HG02610 (cell line): ENCODE results near the gene PTPRN2.

ENCODE experiments used
- ATAC-seq: cut with Tn5 transposase; IDR thresholded peaks from one replicate; pipeline ENCODE4 v1.9.1; 2021; ENCODE audit warnings: mild to moderate bottlenecking, moderate library complexity; ENCODE audit not compliant: unreplicated experiment

Gene PTPRN2

DNA sequence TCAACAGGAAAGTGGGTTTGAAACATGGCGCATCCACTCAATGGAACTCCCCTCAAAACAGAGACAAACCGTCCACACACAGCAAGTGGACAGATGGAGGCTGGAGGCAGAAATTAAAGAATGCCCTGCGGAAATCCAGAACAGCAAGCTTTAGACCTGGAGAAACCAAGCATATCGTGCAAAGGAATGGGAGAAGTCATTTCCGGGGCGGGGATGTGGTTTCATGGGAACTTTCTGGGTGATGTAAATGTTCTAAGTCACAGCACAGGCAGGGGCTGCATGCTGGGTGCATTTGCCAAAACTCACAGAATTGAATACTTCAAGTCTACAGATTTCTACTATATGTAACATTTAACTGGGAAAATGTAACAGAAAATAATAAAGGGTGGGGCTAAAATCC is 213.0 kb downstream of the PTPRN2 start:
- ATAC-seq, result no peak

DNA sequence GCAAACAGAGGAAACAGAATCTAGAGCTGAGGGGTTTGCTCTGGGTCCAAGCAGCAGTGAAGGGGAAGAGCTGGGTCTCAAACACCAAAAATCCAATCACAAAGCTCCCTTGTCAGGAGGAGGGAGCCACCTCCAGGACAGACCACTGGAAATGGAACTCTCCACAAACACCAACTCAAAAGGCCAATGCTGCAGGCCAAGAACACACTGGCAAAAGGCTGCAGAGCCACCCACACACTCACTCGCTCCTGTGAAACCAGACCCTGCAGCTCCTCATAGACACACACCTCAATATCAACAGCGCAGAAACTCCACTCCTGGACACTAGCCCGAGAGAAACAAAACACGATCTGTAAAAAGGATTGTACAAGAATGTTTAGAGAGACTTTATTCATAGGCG is 213.5 kb downstream of the PTPRN2 start:
- no peak for ATAC-seq

DNA sequence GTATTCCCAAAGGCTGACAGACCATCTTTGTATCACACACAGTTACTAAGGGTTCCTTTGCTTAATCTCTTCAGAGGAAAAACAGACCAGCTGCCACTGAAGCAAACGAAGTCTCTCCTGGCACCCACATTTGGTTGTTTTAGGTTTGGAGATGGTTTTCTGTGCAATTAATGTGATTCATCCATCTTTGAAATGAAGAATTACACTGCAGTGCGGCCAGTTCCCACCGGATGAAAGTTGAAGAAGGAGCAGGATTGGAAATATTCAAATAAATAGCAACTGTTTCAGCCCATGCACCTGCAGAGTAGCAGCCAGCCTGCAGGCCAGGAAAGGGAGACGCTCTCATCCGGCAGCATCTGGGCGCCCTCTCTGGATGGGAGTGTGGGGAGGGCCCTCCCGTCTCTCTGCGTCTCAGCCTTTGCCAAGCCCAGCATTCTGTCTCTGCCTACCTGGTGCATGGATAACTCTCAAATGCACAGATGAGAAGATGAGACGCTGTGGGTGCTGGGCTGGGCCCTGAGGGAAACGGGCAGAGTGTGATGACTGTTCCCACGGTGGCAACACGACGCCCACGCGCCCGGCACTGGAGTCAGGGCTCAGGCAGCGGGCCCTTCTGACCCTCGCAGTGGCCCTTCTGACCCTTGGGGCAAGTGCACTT is 214.0 kb downstream of the PTPRN2 start:
- ATAC-seq, result no peak

DNA sequence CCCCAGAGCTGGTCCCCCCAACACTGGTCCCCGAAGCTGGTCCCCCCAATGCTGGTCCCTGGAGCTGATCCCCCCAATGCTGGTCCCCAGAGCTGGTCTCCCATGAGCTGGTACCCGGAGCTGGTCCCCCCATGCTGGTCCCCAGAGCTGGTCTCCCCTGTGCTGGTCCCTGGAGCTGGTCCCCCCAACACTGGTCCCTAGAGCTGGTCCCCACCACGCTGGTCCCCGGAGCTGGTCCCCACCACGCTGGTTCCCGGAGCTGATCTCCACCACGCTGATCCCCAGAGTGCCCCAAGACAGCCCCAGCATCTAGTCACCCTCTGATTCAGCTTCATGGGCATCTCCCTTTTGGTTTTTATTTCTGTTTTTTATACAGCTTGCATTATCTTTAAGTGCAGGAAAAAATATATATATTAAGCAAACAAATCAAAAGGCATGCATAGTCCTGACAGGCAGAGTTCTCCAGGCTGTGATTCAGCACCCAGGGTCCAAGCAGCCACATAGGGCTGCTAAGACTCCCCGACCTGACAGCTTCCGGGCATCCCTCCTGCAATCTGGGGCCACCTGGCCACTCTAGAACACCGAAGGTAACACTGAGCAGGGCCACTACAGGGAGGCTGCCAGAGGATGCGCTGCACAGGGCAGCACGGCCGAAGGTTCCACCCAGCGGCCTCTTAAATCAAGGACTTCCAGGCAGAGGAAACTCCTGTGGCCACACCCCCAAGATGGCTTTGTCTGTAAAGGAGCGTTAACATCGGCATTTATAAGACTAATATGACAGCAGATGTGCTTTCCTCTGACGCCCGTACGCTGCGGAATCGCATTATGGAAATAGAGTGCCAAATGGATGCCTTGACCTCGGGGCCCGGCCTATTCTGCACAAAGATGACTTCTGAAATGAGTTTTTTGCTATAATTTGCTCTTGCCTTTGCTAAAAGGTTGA is 215.0 kb downstream of the PTPRN2 start:
- no peak for ATAC-seq

DNA sequence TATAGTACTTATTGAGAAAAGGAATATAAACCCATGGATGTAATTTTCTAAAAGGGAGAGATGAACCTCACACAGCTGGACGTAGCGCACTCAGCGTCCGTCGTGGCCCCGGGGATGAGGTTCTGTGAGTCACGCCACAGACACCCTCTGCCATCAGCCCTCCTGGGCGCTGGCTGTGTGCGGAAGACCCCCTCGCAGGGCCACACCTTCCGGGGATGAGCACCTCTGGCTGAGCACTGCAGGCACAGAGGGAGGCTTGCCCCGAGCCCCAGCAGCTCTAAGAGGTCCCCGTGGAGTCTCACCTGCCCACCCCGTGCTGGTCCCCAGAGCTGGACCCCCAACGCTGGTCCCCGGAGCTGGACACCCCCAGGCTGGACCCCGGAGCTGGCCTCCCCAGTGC is 215.8 kb downstream of the PTPRN2 start:
- no peak for ATAC-seq

DNA sequence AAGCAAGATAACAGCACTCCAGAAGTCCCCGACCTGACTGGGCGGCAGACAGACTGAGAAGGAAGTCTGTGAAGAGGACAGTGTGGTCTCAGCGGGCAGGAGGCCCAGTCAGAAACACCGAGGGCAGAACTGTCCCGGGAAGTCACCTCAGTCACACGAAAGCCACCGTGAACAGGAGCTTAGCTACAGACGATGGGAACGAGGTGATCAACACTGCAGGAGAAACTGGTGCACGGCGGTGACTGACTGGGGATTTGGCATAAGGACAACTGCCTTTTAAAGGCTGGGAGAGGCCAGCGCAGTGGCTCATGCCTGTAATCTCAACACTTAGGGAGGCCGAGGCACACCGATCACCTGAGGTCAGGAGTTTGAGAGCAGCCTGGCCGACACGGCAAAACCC is 217.8 kb downstream of the PTPRN2 start:
- no peak for ATAC-seq

DNA sequence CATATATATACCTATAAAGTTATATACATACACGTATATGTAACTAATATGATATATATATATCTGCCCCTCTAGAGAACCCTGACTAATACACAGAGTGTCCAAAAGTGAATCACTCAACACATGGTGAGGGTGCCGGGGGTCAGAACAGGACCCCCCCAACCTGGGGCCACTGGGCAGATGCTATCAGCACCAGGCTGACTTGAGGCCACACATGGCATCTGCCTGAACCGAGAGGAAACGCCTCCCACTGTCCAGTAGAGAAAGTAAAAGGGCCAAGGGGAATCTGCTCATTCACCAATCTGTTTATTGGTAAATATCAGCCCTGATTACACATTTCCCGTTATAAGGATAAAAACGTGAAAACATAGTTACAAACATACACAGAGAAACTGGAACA is 218.3 kb downstream of the PTPRN2 start:
- ATAC-seq, result no peak

DNA sequence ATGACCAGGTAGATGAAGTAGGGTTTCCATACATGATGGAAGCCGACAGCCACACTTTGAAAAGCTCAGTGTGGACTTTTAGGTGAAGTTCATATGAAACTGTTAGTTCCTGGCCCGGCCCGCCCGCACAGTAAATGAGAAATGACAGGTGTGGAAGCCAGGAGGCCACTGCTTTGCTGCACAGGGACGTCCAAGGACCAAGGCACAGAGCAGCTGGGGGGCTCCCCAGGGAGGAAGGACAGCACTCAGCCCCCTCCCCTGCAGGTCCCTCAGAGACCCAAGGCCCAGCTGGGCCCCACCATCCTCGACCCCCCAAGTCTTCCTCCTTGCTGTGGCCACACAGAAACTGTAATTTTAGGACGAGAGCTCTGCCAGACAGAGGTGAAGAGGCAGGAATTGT is 219.2 kb downstream of the PTPRN2 start:
- ATAC-seq, result no peak

DNA sequence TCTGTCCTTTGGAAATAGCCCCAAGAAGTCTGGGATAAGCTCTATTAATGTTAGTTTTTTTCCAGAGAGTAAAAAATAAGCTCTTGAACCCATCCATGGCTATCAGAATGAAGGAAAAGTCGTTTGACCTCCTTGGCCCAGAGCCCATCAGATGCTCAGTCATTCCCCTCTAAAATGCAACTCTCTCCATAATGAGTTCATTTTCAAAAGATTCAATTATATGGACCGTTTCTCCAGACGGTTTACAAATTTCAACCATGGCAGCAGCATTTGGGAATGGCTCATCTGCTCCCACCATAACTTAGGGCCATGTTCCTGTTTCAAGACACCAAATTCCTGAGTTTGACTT is 220.0 kb downstream of the PTPRN2 start:
- ATAC-seq, result no peak

DNA sequence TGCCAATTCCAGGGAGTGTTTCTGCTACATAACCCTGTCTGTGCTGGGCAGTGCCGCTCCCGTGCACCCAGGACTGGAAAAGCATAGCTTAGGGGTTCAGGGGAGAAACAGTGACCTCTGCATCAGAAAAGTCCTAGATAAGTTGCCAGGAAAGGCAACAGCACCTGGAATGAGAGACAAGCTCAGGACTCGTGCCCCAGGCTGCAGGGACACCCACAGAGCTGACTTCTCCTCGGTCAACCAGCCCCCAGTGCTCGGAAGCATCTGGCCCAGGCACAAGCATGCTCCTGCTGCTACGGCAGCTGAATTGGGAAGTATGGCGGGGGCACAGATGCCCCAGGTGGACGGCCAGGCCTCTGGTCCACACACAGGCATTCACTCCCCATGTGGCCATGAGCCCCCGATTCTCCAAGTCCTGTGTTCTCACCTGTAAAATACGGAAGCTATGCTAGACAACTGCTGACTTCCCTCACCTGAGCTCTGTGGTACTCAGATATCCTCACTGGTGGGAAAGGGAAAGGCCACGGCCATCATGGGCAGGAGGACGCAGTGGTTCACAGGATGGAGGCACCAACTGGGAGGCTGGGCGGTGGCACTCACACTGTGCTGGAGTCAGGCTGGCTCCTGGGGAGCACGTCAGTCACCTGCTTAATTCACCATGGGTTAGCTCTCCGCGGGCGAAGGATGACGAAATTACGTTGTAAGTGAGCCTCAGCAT is 220.5 kb downstream of the PTPRN2 start:
- ATAC-seq, result no peak

DNA sequence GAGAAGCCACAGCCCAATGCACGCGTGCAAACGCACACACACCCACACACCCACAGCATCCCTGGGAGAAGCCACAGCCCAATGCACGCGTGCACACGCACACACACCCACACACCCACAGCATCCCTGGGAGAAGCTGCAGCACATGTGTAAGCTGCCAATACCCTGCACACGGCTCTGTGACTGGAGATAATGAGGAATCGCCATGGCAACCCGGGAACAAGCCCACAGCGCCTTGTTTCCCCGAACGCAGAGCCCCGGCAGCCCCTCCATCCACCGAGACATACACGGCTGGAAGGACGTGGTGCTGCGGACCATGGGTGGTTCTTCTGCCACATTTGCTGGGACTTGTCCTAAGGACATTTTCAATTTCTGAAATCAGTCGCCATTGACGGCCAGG is 221.3 kb downstream of the PTPRN2 start:
- no peak for ATAC-seq

DNA sequence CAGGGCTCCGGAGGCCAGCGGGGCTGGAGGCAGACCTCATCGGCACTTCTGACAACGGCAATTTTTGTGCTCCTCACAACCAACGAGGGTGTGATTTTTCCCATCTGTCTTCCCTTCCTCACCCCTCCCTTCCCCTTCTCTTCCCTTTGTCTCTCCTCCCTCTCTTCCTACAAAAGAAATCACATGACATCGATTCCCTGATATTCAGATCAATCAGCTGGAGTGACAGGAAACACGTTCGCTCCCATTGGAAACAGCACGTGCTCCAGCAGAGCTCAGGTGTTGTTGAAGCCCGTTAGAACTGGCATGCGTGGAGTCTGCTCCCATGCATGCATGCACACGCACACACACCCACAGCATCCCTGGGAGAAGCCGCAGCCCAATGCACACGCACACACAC is 222.4 kb downstream of the PTPRN2 start:
- ATAC-seq, result no peak

DNA sequence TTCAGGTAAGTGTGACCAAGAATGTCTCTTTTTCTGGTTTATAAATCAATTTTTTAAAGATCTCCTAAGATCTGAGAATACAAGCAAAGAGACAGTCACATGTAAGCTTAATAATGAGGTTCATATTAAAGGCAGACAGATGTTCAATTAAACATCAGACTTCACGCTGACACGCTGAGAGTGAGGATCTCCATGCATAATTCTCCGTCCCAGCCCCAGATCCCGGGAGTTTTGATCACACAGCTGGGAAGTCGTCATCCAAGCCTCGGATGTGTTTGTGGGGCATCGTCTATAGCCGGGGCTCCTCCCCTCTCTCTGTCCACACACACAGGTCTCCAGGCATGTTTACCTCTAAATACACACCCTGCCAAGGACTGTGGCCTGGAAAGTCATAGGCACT is 223.2 kb downstream of the PTPRN2 start:
- ATAC-seq, result no peak

DNA sequence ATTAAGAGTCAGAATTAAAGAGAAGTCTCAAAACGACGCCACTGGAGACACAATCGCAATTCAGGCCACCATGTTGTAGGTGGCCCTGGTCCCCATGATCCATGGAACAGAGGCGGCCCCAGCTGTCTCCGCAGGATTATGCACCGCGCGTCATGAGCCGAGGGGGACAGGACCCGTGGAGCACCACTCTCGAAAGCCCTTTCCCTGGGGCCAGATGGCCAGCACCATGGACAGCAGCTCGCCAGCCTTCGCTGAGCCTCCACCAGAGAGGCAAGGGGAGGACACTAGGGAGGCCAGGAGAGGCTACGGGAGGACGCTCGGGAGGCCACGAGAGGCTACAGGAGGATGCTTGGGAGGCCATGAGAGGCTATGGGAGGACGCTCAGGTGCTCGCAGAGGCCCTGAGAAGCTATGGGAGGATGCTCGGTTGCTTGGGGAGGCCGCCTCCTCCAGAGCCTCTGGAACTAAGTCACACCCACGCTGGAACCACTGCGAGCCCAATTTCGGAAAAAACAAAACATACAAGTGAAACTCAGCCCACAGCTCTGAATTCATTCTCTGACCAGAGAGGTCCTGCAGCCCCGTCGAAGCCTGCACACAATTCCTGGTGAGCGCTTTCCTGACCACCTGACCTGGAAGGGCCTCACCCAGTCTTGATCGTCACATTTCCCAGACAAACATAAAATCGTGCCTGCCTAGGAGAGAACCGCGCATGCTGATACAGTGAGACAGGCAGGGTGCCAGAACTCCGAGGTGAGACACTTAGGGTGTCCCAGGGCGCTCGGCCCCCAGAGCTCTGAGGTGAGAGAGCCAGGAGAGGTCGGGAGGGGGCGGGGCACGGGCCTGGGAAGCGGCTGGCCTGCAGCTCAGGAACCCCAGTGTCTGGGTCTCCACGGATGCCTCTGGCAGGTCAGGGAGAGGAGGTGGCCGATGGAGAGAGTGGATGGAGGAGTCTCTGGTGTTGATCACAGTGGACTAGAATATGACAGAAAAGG is 224.4 kb downstream of the PTPRN2 start:
- no peak for ATAC-seq

DNA sequence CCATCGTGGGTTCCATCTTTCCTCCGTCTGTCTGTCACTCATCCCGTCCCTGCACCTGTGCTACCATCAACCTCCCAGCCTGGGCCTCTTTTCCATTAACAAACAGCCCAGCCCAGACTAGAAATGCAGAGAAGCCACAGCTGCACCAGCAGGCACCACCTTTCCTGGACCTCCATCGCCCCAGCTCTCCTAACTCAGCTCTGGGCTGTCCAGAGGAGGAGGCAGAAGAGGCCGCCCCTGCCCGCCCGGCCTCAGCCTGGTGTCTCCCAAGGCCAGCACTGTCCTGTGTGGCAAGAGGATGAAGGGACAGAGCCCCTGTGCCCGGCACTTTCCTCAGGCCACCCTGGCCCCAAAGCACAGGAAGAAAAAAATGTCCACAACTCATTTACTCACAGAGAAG is 225.6 kb downstream of the PTPRN2 start:
- no peak for ATAC-seq

DNA sequence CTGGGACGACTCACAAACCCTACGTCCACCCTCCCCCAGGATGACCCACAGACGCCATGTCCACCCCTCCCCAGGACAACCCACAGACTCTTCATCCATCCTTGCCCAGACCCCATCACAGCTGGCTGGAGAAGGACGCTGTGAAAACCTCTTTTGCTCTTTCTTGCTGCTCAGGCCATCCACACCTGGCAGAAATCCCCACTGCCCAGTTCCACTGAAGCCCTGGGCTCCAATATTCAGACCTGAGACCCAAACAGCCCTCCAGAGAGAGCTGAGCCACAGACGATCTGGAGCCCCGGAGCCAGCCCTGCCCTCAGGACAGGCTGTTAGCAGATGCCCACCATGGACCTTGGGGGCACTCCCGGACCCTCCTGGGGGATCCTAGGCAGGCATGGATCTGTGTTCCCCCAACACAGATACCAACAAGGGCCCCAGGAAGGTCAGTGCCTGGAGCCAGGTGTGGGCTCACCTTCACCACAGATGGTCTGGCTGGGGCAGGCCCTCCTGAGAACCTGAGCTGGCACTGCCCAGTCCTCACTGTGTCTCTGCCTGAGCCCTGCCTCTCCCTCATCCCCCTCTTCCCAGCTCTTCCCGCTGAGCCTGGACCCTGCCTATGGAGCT is 226.2 kb downstream of the PTPRN2 start:
- ATAC-seq, result no peak

DNA sequence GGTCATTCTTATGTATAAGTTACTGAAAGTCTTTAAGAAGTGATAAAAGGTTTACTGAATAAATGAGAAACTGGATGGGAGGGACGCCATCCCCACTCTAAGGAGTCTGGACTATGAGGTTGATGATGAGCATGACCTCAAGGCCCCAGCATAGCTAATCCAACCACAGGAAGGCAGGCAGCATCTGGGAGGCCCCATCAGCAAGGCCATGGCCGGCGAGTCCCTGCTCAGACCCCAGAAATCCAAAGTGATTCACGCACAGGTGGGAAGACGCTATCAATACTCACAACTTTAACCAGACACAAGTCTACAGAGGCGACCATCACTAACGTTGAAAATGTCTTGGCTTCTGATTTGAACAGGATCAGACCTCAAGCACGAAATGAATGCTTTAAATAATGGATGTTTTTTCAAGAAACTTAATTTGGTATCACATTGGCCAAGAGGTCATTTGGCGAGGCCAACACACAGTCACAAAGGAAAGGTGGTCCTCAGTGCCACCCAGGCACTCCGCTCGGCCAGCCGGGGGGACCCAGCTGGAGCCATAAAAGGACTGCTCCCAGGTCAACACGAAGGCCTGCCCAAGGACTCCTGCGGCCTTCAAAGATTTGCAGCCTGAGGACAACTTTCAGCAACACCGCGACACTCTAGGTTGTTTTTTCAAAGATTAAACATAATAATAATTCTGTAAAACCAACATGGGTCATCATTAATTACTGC is 228.5 kb downstream of the PTPRN2 start:
- ATAC-seq, result no peak

DNA sequence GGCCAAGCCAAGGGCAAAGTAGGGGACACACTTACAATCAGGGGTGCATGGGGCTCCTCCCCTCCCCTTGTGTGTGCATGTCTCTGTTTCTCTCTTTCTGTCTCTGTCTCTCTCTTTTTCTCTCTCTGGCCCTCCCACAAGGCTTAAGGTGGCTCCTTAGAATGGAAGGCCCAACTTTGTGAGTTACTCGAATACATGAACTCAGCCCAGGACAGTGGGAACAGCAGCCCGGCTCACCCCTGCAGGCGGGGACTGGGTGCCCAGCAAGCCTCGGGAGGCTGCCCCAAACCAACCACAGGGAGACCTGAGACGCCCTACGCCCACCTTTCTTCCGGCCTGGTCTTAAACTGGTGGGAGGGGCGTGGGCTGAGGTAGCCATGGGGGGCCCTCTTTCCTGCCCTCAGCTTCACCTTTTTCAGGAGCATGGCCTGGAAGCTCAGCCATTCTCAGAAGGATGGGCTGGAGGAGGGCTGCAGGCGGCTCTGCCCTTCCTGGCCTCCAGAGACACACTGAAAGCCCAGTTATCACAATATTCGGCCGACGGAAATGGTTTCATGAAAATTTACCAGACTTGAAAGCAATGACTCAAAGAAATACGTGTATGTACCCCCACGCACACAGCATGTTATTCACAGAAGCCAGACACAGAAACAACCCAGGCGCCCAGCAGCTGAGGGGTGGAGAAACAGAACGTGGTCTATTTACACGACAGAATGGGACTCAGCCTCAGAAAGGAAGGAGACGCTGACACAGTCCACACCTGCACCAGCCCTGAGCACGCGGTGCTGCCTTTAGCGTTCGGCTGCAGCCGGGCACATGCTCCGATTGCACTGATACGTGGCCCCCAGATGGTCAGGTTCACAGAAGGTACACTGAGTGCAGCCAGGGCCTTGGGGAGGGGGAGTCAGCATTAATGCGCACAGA is 229.5 kb downstream of the PTPRN2 start:
- ATAC-seq, result no peak
